C4-2B (cell line): ENCODE data around the gene VGLL4.

Experiments used
- ZFX ChIP-seq: fragments of 450-650 bp; IDR thresholded peaks from 2 replicates; pipeline ENCODE4 v1.6.1; 2017
- TF ChIP-seq, protein P1 (sequence below): fragments of 450-650 bp; conservative IDR thresholded peaks from 2 replicates; pipeline ENCODE4 v1.5.1; 2017; ENCODE audit warnings: mild to moderate bottlenecking

DNA sequence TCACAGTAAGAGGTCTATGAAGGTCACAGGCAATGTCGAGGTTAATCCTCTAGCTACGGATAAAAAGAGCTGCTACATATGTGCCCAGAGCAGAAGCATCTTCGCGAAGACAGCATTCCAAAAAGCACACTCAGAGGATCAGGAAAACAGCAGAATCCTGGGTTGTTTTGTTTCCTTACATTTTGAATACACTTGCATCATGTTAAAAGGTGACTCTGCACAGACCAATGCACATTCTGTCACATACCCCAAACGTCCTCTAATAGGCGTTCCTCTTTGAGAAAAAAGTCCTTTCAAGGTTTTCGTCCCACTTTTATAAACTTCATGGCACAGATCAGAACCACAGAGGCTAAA is 52.7 kb downstream of the VGLL4 start:
- TF ChIP-seq, protein P1, sequence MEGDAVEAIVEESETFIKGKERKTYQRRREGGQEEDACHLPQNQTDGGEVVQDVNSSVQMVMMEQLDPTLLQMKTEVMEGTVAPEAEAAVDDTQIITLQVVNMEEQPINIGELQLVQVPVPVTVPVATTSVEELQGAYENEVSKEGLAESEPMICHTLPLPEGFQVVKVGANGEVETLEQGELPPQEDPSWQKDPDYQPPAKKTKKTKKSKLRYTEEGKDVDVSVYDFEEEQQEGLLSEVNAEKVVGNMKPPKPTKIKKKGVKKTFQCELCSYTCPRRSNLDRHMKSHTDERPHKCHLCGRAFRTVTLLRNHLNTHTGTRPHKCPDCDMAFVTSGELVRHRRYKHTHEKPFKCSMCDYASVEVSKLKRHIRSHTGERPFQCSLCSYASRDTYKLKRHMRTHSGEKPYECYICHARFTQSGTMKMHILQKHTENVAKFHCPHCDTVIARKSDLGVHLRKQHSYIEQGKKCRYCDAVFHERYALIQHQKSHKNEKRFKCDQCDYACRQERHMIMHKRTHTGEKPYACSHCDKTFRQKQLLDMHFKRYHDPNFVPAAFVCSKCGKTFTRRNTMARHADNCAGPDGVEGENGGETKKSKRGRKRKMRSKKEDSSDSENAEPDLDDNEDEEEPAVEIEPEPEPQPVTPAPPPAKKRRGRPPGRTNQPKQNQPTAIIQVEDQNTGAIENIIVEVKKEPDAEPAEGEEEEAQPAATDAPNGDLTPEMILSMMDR = no peak
- TF ChIP-seq ZFX = no peak
